GM06990 (cell line): ENCODE measurements around the gene NR2E1.

ENCODE experiments used
- DNase-seq: peaks from one replicate; pipeline ENCODE4 v3.0.0-alpha.2; 2011; ENCODE audit not compliant: insufficient read length; ENCODE audit errors: extremely low read depth
- H3K27me3 ChIP-seq: replicated peaks from 2 replicates; pipeline ENCODE4 v1.6.0; 2011; ENCODE audit warnings: low read length; ENCODE audit not compliant: control insufficient read depth, insufficient read depth
- H3K36me3 ChIP-seq: 2 replicates; pipeline ENCODE4 v1.5.1; 2011; ENCODE audit warnings: low read length; ENCODE audit not compliant: control insufficient read depth, insufficient read depth
- H3K4me3 ChIP-seq: replicated peaks from 2 replicates; pipeline ENCODE4 v1.5.1; 2011; ENCODE audit warnings: low read depth, mild to moderate bottlenecking, control low read depth, low read length
- TF ChIP-seq, protein P1 (sequence below): IDR thresholded peaks from 2 replicates; pipeline ENCODE4 v1.5.1; 2011; ENCODE audit warnings: low read length, control low read depth, mild to moderate bottlenecking, inconsistent platforms; ENCODE audit not compliant: insufficient read depth, poor library complexity, severe bottlenecking

Gene NR2E1

DNA sequence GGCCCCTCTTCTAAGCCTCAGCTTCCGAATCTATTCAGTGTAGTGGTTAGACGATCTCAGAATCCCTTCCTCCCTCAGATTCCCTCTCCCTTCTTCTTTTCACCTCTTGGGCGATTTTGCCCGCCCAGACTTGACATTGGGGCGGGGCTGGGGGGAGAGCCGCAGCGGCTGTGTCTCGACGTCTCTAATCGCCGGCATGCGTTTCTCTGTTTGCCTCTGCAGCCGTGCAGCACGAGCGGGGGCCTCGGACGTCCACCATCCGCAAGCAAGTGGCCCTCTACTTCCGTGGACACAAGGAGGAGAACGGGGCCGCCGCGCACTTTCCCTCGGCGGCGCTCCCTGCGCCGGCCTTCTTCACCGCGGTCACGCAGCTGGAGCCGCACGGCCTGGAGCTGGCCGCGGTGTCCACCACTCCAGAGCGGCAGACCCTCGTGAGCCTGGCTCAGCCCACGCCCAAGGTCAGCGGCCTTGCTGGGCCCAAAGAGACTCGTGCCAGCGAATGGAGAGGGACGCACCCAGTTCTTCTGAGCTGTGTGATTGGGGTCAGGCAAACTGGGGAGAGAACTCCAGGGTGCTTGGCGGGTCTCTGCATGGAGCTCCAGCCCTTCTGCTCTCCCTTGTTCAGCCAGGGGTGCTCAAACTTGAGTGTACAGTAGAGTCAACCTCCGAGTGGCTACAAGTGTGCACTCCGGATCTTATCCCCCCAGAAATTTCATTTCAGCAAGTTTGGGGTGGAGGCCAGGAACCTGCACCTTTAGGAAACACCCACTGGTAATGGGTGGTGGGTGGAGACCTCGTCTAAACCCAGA is 10.7 kb downstream of the NR2E1 start:
- Histone ChIP-seq H3K36me3 (no peaks in the 10 kb centered on the region), H3K4me3 (no peak overlapping the region), H3K27me3 (peaks cover 1% of the 10 kb centered on the region)
- TF ChIP-seq, protein P1, sequence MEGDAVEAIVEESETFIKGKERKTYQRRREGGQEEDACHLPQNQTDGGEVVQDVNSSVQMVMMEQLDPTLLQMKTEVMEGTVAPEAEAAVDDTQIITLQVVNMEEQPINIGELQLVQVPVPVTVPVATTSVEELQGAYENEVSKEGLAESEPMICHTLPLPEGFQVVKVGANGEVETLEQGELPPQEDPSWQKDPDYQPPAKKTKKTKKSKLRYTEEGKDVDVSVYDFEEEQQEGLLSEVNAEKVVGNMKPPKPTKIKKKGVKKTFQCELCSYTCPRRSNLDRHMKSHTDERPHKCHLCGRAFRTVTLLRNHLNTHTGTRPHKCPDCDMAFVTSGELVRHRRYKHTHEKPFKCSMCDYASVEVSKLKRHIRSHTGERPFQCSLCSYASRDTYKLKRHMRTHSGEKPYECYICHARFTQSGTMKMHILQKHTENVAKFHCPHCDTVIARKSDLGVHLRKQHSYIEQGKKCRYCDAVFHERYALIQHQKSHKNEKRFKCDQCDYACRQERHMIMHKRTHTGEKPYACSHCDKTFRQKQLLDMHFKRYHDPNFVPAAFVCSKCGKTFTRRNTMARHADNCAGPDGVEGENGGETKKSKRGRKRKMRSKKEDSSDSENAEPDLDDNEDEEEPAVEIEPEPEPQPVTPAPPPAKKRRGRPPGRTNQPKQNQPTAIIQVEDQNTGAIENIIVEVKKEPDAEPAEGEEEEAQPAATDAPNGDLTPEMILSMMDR = no peak
- DNase-seq = no peak

DNA sequence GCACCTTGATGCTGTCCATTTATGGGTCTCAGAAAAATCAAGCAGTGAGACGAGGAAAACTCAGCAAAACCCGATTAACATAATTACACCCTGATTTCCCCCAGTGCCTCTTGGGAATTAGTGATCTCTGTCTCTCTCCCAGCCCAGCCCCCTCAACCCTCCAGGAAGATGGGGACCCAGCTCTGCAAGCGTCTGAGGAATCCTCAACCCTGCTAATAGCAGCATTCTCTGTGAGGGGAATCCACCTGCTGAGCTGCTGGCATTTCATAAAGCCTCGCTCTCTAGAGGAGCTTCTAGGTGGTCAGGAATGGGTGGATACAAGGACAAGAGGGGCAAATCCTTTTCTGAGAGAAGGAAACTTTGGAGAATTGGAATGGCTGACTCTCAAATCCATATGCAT is 13.9 kb downstream of the NR2E1 start:
- no peaks in the 10 kb centered on the region; the same call in none of the 2 replicates for H3K27me3 ChIP-seq
- no peak overlapping the region for H3K4me3 ChIP-seq

DNA sequence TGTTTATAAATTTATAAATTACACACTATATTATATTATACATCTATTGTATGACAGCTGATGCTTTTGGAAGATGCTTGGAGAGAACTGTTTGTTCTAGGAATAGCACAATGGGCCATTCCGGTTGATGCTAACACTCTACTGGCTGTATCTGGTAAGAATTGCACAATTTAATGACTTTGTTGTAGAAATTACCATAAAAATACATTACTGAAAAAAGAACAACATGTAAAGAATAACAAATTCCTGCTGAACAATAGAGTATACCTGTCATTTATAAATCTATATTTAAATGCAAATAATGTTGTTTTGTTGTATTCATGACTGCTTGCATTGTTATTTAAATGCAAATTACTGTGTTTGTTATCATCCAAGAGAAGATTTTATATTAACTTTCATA is 14.4 kb downstream of the NR2E1 start:
- DNase-seq = no peak
- H3K27me3 ChIP-seq = no peaks in the 10 kb centered on the region; the same call in none of the 2 replicates

More for the DNA sequence above, 13.9 kb downstream of the NR2E1 start:
- no peaks in the 10 kb centered on the region for H3K36me3 ChIP-seq
- TF ChIP-seq, protein P1 = no peak
- no peak for DNase-seq

DNA sequence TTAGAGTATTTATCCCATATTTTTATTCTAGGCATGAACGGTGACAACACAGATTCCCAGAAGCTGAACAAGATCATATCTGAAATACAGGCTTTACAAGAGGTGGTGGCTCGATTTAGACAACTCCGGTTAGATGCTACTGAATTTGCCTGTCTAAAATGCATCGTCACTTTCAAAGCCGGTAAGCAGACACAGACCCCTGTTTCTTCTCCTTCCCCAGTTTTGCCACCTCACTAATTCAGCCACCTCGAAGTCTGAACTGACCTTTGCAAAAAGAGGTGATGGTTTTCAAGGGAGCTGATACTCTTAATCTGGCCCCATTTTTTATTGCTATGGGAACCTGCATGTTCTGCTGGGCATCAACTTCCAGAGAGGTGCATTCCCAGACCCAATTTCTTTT is 15.0 kb downstream of the NR2E1 start:
- no peaks in the 10 kb centered on the region; the same call in 1 of the 2 replicates for H3K27me3 ChIP-seq
- H3K36me3 ChIP-seq = no peaks in the 10 kb centered on the region
- no peak for DNase-seq
- TF ChIP-seq, protein P1 = no peak
- H3K4me3 ChIP-seq = no peak overlapping the region

More for the DNA sequence above, 14.4 kb downstream of the NR2E1 start:
- Histone ChIP-seq H3K4me3 (no peak overlapping the region), H3K36me3 (no peaks in the 10 kb centered on the region)
- TF ChIP-seq, protein P1 = no peak

DNA sequence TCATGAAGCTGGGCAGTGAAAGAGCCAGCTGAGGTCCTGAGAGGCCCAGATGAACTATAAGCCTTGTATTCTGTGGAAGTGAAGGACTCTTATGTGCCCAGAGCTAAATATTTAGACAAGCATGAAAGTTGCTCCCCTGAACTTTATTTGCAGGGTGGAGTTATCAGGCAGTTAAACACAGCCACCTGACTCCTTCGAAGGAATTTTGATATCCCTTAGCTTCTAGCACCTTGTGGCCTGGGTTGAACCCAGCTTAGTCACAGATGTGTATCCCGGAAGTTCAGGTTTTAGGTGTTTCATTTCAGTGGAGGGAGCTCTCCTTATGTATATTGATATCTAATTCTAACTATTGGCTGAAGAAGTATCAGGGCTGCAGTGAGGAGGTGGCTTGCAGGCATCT is 20.4 kb downstream of the NR2E1 start:
- H3K4me3 ChIP-seq = no peak overlapping the region
- H3K27me3 ChIP-seq = no peaks in the 10 kb centered on the region; the same call in 1 of the 2 replicates
- no peaks in the 10 kb centered on the region for H3K36me3 ChIP-seq
- TF ChIP-seq, protein P1 = no peak
- no peak for DNase-seq
